SK-N-SH (cell line): ENCODE measurements around the gene SSR1. TPM values are rescaled to one million over a fixed set of nuclear protein-coding genes. Genes with fewer than 3 reads are reported as not detected.

Source experiments
- CTCF ChIA-PET: fragments of 300-600, 350-600 bp; formaldehyde crosslinking; extraction: SDS; loops from one replicate; lab custom pipeline; 2021; lab: Yijun Ruan, JAX
- POLR2A ChIA-PET: fragments of 350-600 bp; sonication (Branson Sonifier 250); formaldehyde crosslinking; extraction: SDS; loops from one replicate; lab custom pipeline; 2020; ENCODE audit warnings: antibody characterized with exemption, inconsistent platforms; lab: Yijun Ruan, JAX
- DNase-seq: peaks from one replicate; pipeline ENCODE4 v3.0.0; 2012
- H2AFZ ChIP-seq: fragments of 200-600 bp; sonication (generic); 2 replicates; pipeline ENCODE4 v1.8.1; 2016; ENCODE audit warnings: antibody characterized with exemption, mild to moderate bottlenecking, low read depth
- H3F3A ChIP-seq: fragments of 200-600 bp; sonication (generic); replicated peaks from 2 replicates; pipeline ENCODE3; 2016; ENCODE audit warnings: antibody characterized with exemption, mild to moderate bottlenecking; ENCODE audit not compliant: insufficient read depth
- H3K27ac ChIP-seq, 2 experiments: fragments of 200-500 bp in 1 of 2; fragments of 200-600 bp in 1 of 2; sonication (Bioruptor generic) in 1 of 2; sonication (generic), shearing (Covaris generic) in 1 of 2; 2 replicates each; pipeline versions ENCODE4 v1.5.1 to v1.6.1; 2014 to 2016; ENCODE audit warnings: low read depth in 2 of 2, inconsistent platforms in 1 of 2, low read length in 1 of 2, mild to moderate bottlenecking in 1 of 2, mixed read lengths in 1 of 2
- H3K27me3 ChIP-seq: fragments of 200-600 bp; sonication (generic), shearing (Covaris generic); 2 replicates; pipeline ENCODE4 v1.6.1; 2016; ENCODE audit warnings: mixed run types; ENCODE audit not compliant: insufficient read depth
- H3K36me3 ChIP-seq, 2 experiments: fragments of 200-500 bp in 1 of 2; fragments of 200-600 bp in 1 of 2; sonication (Bioruptor generic) in 1 of 2; sonication (generic) in 1 of 2; replicated peaks in 1 of 2; 2 replicates each; pipeline versions ENCODE3 to v1.5.1; 2014 to 2016; ENCODE audit warnings: low read length in 1 of 2, mild to moderate bottlenecking in 1 of 2; ENCODE audit not compliant: insufficient read depth in 2 of 2, control insufficient read depth in 1 of 2
- H3K4me1 ChIP-seq, 2 experiments: fragments of 200-500 bp in 1 of 2; fragments of 200-600 bp in 1 of 2; sonication (Bioruptor generic) in 1 of 2; sonication (generic), shearing (Covaris generic) in 1 of 2; 2 replicates each; pipeline versions ENCODE4 v1.5.1 to v1.6.1; 2014 to 2016; ENCODE audit warnings: low read depth in 1 of 2, low read length in 1 of 2, mixed run types in 1 of 2; ENCODE audit not compliant: insufficient read depth in 2 of 2, control insufficient read depth in 1 of 2
- H3K4me2 ChIP-seq: fragments of 200-600 bp; sonication (generic), shearing (Covaris generic); 2 replicates; pipeline ENCODE4 v1.6.1; 2017; ENCODE audit warnings: mixed run types
- H3K4me3 ChIP-seq, 2 experiments: fragments of 200-500 bp in 1 of 2; fragments of 200-600 bp in 1 of 2; sonication (Bioruptor generic) in 1 of 2; sonication (generic), shearing (Covaris generic) in 1 of 2; 2 replicates each; pipeline versions ENCODE4 v1.5.1 to v1.8.1; 2014 to 2016; ENCODE audit warnings: low read depth in 2 of 2, inconsistent platforms in 1 of 2, low read length in 1 of 2, mild to moderate bottlenecking in 1 of 2, mixed read lengths in 1 of 2, moderate library complexity in 1 of 2
- H3K79me2 ChIP-seq: fragments of 200-600 bp; sonication (generic); 2 replicates; pipeline ENCODE4 v1.8.1; 2017; ENCODE audit warnings: mild to moderate bottlenecking; ENCODE audit not compliant: insufficient read depth
- H3K9ac ChIP-seq: fragments of 200-600 bp; sonication (generic); 2 replicates; pipeline ENCODE4 v1.6.1; 2017; ENCODE audit warnings: mixed run types
- H3K9me2 ChIP-seq: fragments of 200-600 bp; sonication (generic); 2 replicates; pipeline ENCODE4 v1.6.1; 2017; ENCODE audit warnings: mixed run types
- H3K9me3 ChIP-seq: fragments of 200-600 bp; sonication (generic); 2 replicates; pipeline ENCODE4 v1.6.1; 2017; ENCODE audit warnings: mixed run types, mild to moderate bottlenecking, moderate library complexity
- H4K20me1 ChIP-seq: fragments of 200-600 bp; sonication (generic); 2 replicates; pipeline ENCODE4 v1.6.1; 2017; ENCODE audit warnings: mild to moderate bottlenecking, mixed run types; ENCODE audit not compliant: insufficient read depth
- CHD2 ChIP-seq: fragments of 150-350 bp; IDR thresholded peaks from 2 replicates; pipeline ENCODE4 v1.6.1; 2018; ENCODE audit warnings: low read length; ENCODE audit not compliant: partially characterized antibody
- ELF1 ChIP-seq: IDR thresholded peaks from 2 replicates; pipeline ENCODE4 v1.4.0; 2012
- EP300 ChIP-seq, 2 experiments: IDR thresholded peaks; 2 replicates each; pipeline versions ENCODE4 v1.4.0 to v1.6.1; 2012; ENCODE audit warnings: borderline replicate concordance in 1 of 2, low read depth in 1 of 2, low read length in 1 of 2
- FOSL2 ChIP-seq: IDR thresholded peaks from 2 replicates; pipeline ENCODE4 v1.4.0; 2012; ENCODE audit warnings: low read depth, mild to moderate bottlenecking, moderate library complexity, borderline replicate concordance
- FOXM1 ChIP-seq: IDR thresholded peaks from 2 replicates; pipeline ENCODE4 v1.4.0; 2012; ENCODE audit warnings: low read depth, mild to moderate bottlenecking
- GATA2 ChIP-seq: sonication (generic); formaldehyde crosslinking; IDR thresholded peaks from 2 replicates; pipeline ENCODE4 v1.5.0; 2020; ENCODE audit warnings: mild to moderate bottlenecking, missing genetic modification reagents
- JUND ChIP-seq: IDR thresholded peaks from 2 replicates; pipeline ENCODE4 v1.4.0; 2012
- MXI1 ChIP-seq: IDR thresholded peaks from 2 replicates; pipeline ENCODE4 v1.6.1; 2012; ENCODE audit warnings: mild to moderate bottlenecking, low read depth, low read length, improper control_type of control experiment
- NFIC ChIP-seq: IDR thresholded peaks from 2 replicates; pipeline ENCODE4 v1.4.0; 2012; ENCODE audit warnings: borderline replicate concordance
- NRF1 ChIP-seq: IDR thresholded peaks from 2 replicates; pipeline ENCODE4 v1.6.1; 2012; ENCODE audit warnings: low read depth, mild to moderate bottlenecking, low read length
- TCF12 ChIP-seq: IDR thresholded peaks from 2 replicates; pipeline ENCODE4 v1.4.0; 2012
- TEAD4 ChIP-seq: IDR thresholded peaks from 2 replicates; pipeline ENCODE4 v1.4.0; 2012; ENCODE audit warnings: mild to moderate bottlenecking, borderline replicate concordance; ENCODE audit not compliant: insufficient read depth
- WGBS: methylation state at CpG from one replicate; pipeline ENCODE4 v1.1.6; 2017; ENCODE audit warnings: low lambda C conversion rate; 5-methylcytosine and 5-hydroxymethylcytosine counted together
- polyA plus RNA-seq, 3 experiments: library from polyadenylated mRNA; depleted of rRNA; stranded (reverse); fragments of >200 nt; gene quantifications; 2 replicates each; pipeline ENCODE4 v1.2.3, GENCODE V29; 2012
- TF ChIP-seq, protein P1 (sequence below): IDR thresholded peaks from 2 replicates; pipeline ENCODE4 v1.4.0; 2012; ENCODE audit warnings: low read depth, borderline replicate concordance
- TF ChIP-seq, protein P2 (sequence below): IDR thresholded peaks from 2 replicates; pipeline ENCODE4; 2012
- TF ChIP-seq, protein P3 (sequence below): IDR thresholded peaks from 2 replicates; pipeline ENCODE4 v1.4.0; 2012; ENCODE audit warnings: low read depth
- TF ChIP-seq, protein P4 (sequence below): fragments of 200-600 bp; sonication (generic); IDR thresholded peaks from 2 replicates; pipeline ENCODE4 v1.6.1; 2017; ENCODE audit warnings: antibody characterized with exemption, mild to moderate bottlenecking, moderate library complexity
- TF ChIP-seq, protein P5 (sequence below): fragments of 150-350 bp; IDR thresholded peaks from 2 replicates; pipeline ENCODE4 v1.6.1; 2016; ENCODE audit warnings: mild to moderate bottlenecking, low read depth, low read length

SSR1 gene
- polyA plus RNA-seq, 1 of the 3 experiments (the other 2 are of a cell fraction), result 50.7 TPM

DNA sequence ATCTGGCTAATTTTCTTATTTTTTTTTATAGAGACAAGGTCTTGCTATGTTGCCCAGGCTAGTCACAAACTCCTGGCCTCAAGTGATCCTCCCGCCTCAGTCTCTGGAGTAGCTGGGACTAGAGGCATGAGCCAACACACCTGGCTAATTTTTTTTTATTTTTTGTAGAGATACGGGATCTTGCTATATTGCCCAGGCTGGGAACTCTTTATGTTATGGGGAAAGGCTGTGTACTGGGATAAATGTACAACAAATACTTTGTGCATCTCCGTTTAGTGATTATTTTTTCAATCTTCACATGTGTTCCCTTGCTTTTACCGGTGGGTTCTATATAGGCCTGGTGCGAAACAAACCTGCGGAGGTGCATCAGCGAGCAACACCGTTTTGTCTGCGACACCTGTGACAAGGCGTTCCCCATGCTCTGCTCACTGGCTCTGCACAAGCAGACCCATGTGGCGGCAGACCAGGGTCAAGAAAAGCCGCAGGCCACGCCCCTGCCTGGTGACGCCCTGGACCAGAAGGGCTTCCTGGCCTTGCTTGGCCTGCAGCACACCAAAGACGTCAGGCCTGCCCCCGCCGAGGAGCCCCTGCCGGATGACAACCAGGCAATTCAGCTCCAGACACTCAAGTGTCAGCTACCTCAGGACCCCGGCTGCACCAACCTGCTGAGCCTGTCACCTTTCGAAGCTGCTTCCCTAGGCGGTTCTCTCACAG lies 84.2 kb downstream of the SSR1 start:
- 0 out of 2 replicates have a peak, but pooled peaks cover 4% of the 10 kb centered on the region for H4K20me1 ChIP-seq

DNA sequence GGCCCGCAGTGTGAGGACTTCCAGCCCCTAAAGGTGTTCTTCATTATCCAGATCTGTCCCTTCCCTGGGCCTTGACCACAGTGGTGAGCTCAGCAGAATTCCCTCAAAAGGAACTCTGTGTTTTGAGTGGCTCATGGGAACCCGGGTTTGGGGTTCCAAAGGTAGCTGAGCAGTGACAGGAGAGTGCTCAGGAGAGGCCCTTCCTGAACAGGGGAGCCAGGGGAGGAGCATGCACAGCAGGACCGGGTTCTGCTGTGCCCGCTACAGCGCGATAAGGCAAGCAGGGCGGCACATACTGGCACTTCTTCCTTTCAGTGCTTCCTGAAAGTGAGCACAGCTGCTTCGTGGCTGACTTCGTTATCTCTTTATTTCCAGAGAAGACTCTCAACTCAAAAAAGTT lies 88.3 kb downstream of the SSR1 start:
- POLR2A ChIA-PET, result no interaction called here
- Histone ChIP-seq H3K4me2 (no peak overlapping the region), H3F3A (no peaks in the 10 kb centered on the region), H3K4me3 (no peak overlapping the region), H3K27me3 (no peaks in the 10 kb centered on the region), H3K4me1 (peaks cover 0 to 2% of the 10 kb centered on the region in 2 experiments; a peak in 1 of 4 replicates), H3K9me2 (no peaks in the 10 kb centered on the region), H3K27ac (no peak overlapping the region), H3K9me3 (no peaks in the 10 kb centered on the region), H2AFZ (no peak overlapping the region), H3K79me2 (no peaks in the 10 kb centered on the region), H3K9ac (no peak overlapping the region), H3K36me3 (peaks cover 10 to 17% of the 10 kb centered on the region in 2 experiments), H4K20me1 (no peaks in the 10 kb centered on the region)
- CTCF ChIA-PET, result interaction anchor here (1.0 to 2.5 kb wide), 3 partner anchors 14 to 501 kb away, joined by 3 to 8 read pairs (median 4); no protein-coding TSS in a partner anchor
- DNase-seq, result no peak
- TF ChIP-seq FOXM1 (no peak), EP300 (IDR thresholded peaks at IDR 0.05; ENCODE audit: borderline replicate concordance in 1 of 2, low read depth in 1 of 2, low read length in 1 of 2) (no peak), CHD2 (no peak), ELF1 (no peak), JUND (no peak), MXI1 (no peak), FOSL2 (no peak), TEAD4 (no peak)
- TF ChIP-seq, protein P1, sequence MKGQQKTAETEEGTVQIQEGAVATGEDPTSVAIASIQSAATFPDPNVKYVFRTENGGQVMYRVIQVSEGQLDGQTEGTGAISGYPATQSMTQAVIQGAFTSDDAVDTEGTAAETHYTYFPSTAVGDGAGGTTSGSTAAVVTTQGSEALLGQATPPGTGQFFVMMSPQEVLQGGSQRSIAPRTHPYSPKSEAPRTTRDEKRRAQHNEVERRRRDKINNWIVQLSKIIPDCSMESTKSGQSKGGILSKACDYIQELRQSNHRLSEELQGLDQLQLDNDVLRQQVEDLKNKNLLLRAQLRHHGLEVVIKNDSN, result no peak
- TF ChIP-seq, protein P2, sequence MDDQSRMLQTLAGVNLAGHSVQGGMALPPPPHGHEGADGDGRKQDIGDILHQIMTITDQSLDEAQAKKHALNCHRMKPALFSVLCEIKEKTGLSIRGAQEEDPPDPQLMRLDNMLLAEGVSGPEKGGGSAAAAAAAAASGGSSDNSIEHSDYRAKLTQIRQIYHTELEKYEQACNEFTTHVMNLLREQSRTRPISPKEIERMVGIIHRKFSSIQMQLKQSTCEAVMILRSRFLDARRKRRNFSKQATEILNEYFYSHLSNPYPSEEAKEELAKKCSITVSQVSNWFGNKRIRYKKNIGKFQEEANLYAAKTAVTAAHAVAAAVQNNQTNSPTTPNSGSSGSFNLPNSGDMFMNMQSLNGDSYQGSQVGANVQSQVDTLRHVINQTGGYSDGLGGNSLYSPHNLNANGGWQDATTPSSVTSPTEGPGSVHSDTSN, result no peak
- TF ChIP-seq, protein P3, sequence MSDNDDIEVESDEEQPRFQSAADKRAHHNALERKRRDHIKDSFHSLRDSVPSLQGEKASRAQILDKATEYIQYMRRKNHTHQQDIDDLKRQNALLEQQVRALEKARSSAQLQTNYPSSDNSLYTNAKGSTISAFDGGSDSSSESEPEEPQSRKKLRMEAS, result no peak
- 67% methylated on average over 9 of the region's 9 CpGs for WGBS

More for the DNA sequence above, 84.2 kb downstream of the SSR1 start:
- Histone ChIP-seq H3K79me2 (no peaks in the 10 kb centered on the region; the same call in 1 of the 2 replicates), H3K27ac (no peak overlapping the region), H3K36me3 (peaks cover 11 to 26% of the 10 kb centered on the region in 2 experiments), H3K4me3 (no peak overlapping the region), H3F3A (peaks cover 4% of the 10 kb centered on the region), H3K4me1 (no peaks in the 10 kb centered on the region), H3K9me2 (no peaks in the 10 kb centered on the region), H2AFZ (no peak overlapping the region), H3K4me2 (no peak overlapping the region), H3K27me3 (no peaks in the 10 kb centered on the region), H3K9me3 (no peaks in the 10 kb centered on the region), H3K9ac (no peak overlapping the region)
- DNase-seq, result no peak
- TF ChIP-seq, protein P4, sequence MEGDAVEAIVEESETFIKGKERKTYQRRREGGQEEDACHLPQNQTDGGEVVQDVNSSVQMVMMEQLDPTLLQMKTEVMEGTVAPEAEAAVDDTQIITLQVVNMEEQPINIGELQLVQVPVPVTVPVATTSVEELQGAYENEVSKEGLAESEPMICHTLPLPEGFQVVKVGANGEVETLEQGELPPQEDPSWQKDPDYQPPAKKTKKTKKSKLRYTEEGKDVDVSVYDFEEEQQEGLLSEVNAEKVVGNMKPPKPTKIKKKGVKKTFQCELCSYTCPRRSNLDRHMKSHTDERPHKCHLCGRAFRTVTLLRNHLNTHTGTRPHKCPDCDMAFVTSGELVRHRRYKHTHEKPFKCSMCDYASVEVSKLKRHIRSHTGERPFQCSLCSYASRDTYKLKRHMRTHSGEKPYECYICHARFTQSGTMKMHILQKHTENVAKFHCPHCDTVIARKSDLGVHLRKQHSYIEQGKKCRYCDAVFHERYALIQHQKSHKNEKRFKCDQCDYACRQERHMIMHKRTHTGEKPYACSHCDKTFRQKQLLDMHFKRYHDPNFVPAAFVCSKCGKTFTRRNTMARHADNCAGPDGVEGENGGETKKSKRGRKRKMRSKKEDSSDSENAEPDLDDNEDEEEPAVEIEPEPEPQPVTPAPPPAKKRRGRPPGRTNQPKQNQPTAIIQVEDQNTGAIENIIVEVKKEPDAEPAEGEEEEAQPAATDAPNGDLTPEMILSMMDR, result no peak
- TF ChIP-seq JUND, result no peak
- no peak for TF ChIP-seq TCF12
- TF ChIP-seq, protein P3, result no peak
- no peak for TF ChIP-seq NFIC
- no peak for TF ChIP-seq NRF1
- TF ChIP-seq, protein P5, sequence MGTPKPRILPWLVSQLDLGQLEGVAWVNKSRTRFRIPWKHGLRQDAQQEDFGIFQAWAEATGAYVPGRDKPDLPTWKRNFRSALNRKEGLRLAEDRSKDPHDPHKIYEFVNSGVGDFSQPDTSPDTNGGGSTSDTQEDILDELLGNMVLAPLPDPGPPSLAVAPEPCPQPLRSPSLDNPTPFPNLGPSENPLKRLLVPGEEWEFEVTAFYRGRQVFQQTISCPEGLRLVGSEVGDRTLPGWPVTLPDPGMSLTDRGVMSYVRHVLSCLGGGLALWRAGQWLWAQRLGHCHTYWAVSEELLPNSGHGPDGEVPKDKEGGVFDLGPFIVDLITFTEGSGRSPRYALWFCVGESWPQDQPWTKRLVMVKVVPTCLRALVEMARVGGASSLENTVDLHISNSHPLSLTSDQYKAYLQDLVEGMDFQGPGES, result no peak
- no peak for TF ChIP-seq MXI1
- TF ChIP-seq GATA2 (CRISPR knock-in tag), result no peak
- ChIA-PET POLR2A (no interaction called here), CTCF (interaction anchor here (1.1 to 1.4 kb wide), 2 partner anchors 10 to 15 kb away, joined by 5 to 6 read pairs; no protein-coding TSS in a partner anchor)
- WGBS, result 94% methylated on average over 15 of the region's 21 CpGs
